Measurements from ENCODE around the gene KCTD17. TPM values are rescaled to one million over a fixed set of nuclear protein-coding genes. Genes with fewer than 3 reads are reported as not detected.

The KCTD17 gene
- total and polyA plus RNA-seq, 2 donors from 2014 or later, result 9.6 to 13.9 TPM

GRCh38 chr22:37025500-37026070 is 26.0 kb upstream of the KCTD17 start:
- peak in 4 of 5 donors; percentile 15 to 75 (median 64) for DNase-seq
- peak overlapping the region in 1 of 2 donors; percentile 42 for H3K27ac ChIP-seq (ENCODE audit: low read depth in 2 of 2, low read length in 2 of 2)
- H3K27me3 ChIP-seq (ENCODE audit: control insufficient read depth, insufficient read depth, low read length), result no peaks in the 10 kb centered on the region
- FAIRE-seq, result no peak
- H3K4me1 ChIP-seq (ENCODE audit: control insufficient read depth in 2 of 3, insufficient read depth in 2 of 3, low read depth in 1 of 3, low read length in 3 of 3), result peaks cover 0 to 21% (median 5%) of the 10 kb centered on the region in 3 donors
- no peaks in the 10 kb centered on the region for H3K9me3 ChIP-seq (ENCODE audit: control insufficient read depth in 2 of 3, insufficient read depth in 1 of 3, low read length in 3 of 3)
- H3K9ac ChIP-seq (ENCODE audit: low read length in 3 of 3), result no peak overlapping the region
- intact Hi-C loops (cut with DNase I), result no loop called here
- no peak for TF ChIP-seq CTCF (IDR thresholded peaks at IDR 0.05; ENCODE audit: borderline replicate concordance, extremely low read depth, insufficient read depth)
- H3K36me3 ChIP-seq (ENCODE audit: control insufficient read depth in 2 of 3, insufficient read depth in 3 of 3, low read length in 3 of 3), result peaks cover 2 to 15% (median 2%) of the 10 kb centered on the region in 3 donors
- peak overlapping the region in 2 of 3 donors; percentile 2 to 35 for H3K4me3 ChIP-seq (ENCODE audit: low read length in 3 of 3)

DNA sequence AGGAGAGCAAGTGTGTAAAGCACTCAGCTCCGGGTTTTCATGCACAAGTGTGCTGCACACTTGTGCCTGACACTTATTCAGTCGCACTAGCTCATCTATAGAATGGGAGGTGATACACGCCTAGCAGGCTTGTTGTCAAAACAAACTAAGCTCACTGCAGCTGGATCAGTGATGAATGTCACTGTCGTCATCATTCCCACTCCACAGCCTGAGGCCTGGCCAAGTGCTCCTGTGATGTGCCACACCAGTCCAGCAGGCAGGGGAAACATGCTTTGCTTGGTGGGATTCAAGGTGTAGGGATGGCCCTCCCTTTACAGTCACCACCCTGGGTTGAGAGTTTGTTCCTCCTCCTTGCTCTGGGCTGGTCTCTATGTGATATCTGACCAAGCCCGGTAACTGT is 25.2 kb upstream of the KCTD17 start:
- FAIRE-seq, result no peak
- Histone ChIP-seq H3K36me3 (ENCODE audit: control insufficient read depth in 2 of 3, insufficient read depth in 3 of 3, low read length in 3 of 3) (peaks cover 2 to 15% (median 2%) of the 10 kb centered on the region in 3 donors), H3K9ac (ENCODE audit: low read length in 3 of 3) (no peak overlapping the region), H3K4me1 (ENCODE audit: control insufficient read depth in 2 of 3, insufficient read depth in 2 of 3, low read depth in 1 of 3, low read length in 3 of 3) (peaks cover 0 to 21% (median 5%) of the 10 kb centered on the region in 3 donors), H3K9me3 (ENCODE audit: control insufficient read depth in 2 of 3, insufficient read depth in 1 of 3, low read length in 3 of 3) (no peaks in the 10 kb centered on the region), H3K4me3 (ENCODE audit: low read length in 3 of 3) (no peak overlapping the region), H3K27me3 (ENCODE audit: control insufficient read depth, insufficient read depth, low read length) (no peaks in the 10 kb centered on the region), H3K27ac (ENCODE audit: low read depth in 2 of 2, low read length in 2 of 2) (no peak overlapping the region)
- intact Hi-C loops (cut with DNase I), result no loop called here
- no peak for TF ChIP-seq CTCF (IDR thresholded peaks at IDR 0.05; ENCODE audit: borderline replicate concordance, extremely low read depth, insufficient read depth)
- peak in 1 of 5 donors; percentile 18 for DNase-seq

GRCh38 chr22:37027556-37027955 is 24.0 kb upstream of the KCTD17 start:
- no peak for FAIRE-seq
- TF ChIP-seq CTCF (IDR thresholded peaks at IDR 0.05; ENCODE audit: borderline replicate concordance, extremely low read depth, insufficient read depth), result no peak
- DNase-seq, result peak in 1 of 5 donors; percentile 13
- no peaks in the 10 kb centered on the region for H3K9me3 ChIP-seq (ENCODE audit: control insufficient read depth in 2 of 3, insufficient read depth in 1 of 3, low read length in 3 of 3)
- no peak overlapping the region for H3K9ac ChIP-seq (ENCODE audit: low read length in 3 of 3)
- H3K27me3 ChIP-seq (ENCODE audit: control insufficient read depth, insufficient read depth, low read length), result no peaks in the 10 kb centered on the region
- peaks cover 2 to 15% (median 2%) of the 10 kb centered on the region in 3 donors for H3K36me3 ChIP-seq (ENCODE audit: control insufficient read depth in 2 of 3, insufficient read depth in 3 of 3, low read length in 3 of 3)
- no peak overlapping the region for H3K4me3 ChIP-seq (ENCODE audit: low read length in 3 of 3)
- intact Hi-C loops (cut with DNase I), result no loop called here
- H3K4me1 ChIP-seq (ENCODE audit: control insufficient read depth in 2 of 3, insufficient read depth in 2 of 3, low read depth in 1 of 3, low read length in 3 of 3), result peaks cover 0 to 19% (median 10%) of the 10 kb centered on the region in 3 donors
- H3K27ac ChIP-seq (ENCODE audit: low read depth in 2 of 2, low read length in 2 of 2), result no peak overlapping the region

All from kidney (tissue), 14 donors.